Effector memory CD4-positive, alpha-beta T cell (primary cell): ENCODE measurements around the gene MEX3D.

Experiments used
- DNase-seq, 3 donors: peaks; one replicate each; pipeline ENCODE4 v3.0.0-alpha.2; 2020
- H3K27ac ChIP-seq: 2 replicates; pipeline ENCODE4 v1.7.0; 2013; ENCODE audit warnings: mild to moderate bottlenecking, low read length, moderate library complexity; ENCODE audit not compliant: insufficient read depth, poor library complexity, severe bottlenecking
- H3K27me3 ChIP-seq: replicated peaks from 2 replicates; pipeline ENCODE4 v1.7.0; 2013; ENCODE audit warnings: mild to moderate bottlenecking, low read length; ENCODE audit not compliant: insufficient read depth, control insufficient read depth, poor library complexity, severe bottlenecking
- H3K36me3 ChIP-seq: 2 replicates; pipeline ENCODE4 v1.7.0; 2013; ENCODE audit warnings: mild to moderate bottlenecking, low read length, moderate library complexity; ENCODE audit not compliant: control insufficient read depth, insufficient read depth
- H3K4me1 ChIP-seq: 2 replicates; pipeline ENCODE4 v1.7.0; 2013; ENCODE audit warnings: low read length, mild to moderate bottlenecking; ENCODE audit not compliant: control insufficient read depth, insufficient read depth, poor library complexity, severe bottlenecking
- H3K4me3 ChIP-seq: 2 replicates; pipeline ENCODE4 v1.7.0; 2013; ENCODE audit warnings: low read length, low read depth, mild to moderate bottlenecking; ENCODE audit not compliant: insufficient read depth, poor library complexity, severe bottlenecking
- H3K9me3 ChIP-seq: 2 replicates; pipeline ENCODE4 v1.7.0; 2013; ENCODE audit warnings: mild to moderate bottlenecking, low read length, moderate library complexity; ENCODE audit not compliant: control insufficient read depth

MEX3D gene

GRCh38 chr19:1526066-1526778 lies 41.9 kb downstream of the MEX3D start:
- H3K9me3 ChIP-seq, result no peaks in the 10 kb centered on the region
- no peaks in the 10 kb centered on the region for H3K4me1 ChIP-seq
- DNase-seq, result no peak
- H3K27me3 ChIP-seq, result peaks cover 18% of the 10 kb centered on the region
- no peak overlapping the region for H3K27ac ChIP-seq
- H3K36me3 ChIP-seq, result no peaks in the 10 kb centered on the region
- H3K4me3 ChIP-seq, result no peak overlapping the region

GRCh38 chr19:1525343-1525742 lies 42.8 kb downstream of the MEX3D start:
- peaks cover 18% of the 10 kb centered on the region for H3K27me3 ChIP-seq
- DNase-seq, result no peak
- no peak overlapping the region for H3K4me3 ChIP-seq
- H3K4me1 ChIP-seq, result no peaks in the 10 kb centered on the region
- no peaks in the 10 kb centered on the region for H3K36me3 ChIP-seq
- H3K27ac ChIP-seq, result no peak overlapping the region
- no peaks in the 10 kb centered on the region for H3K9me3 ChIP-seq

DNA sequence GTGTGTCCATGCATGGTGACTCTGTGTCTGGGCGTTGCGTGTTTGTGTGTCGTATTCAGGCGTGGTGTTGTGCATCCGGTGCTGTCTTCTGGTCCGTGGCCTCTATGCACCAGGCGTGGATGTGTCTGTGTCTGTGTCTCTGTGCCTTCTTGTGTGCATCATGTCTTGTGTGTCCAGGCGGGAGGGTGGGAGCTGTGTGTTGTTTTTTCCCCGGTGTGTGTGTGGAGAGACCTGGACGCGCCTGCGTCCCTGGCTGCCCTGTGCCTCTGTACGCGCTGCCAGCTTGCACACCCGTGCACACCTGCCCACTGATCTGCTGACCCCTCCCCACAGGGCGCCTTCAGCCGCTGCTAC lies 43.2 kb downstream of the MEX3D start:
- Histone ChIP-seq H3K4me3 (no peak overlapping the region), H3K36me3 (no peaks in the 10 kb centered on the region), H3K9me3 (no peaks in the 10 kb centered on the region), H3K27ac (no peak overlapping the region), H3K4me1 (no peaks in the 10 kb centered on the region), H3K27me3 (peaks cover 18% of the 10 kb centered on the region)
- no peak for DNase-seq

- Histone ChIP-seq H3K27me3 (peaks cover 18% of the 10 kb centered on the region), H3K4me1 (no peaks in the 10 kb centered on the region), H3K27ac (no peak overlapping the region), H3K9me3 (no peaks in the 10 kb centered on the region), H3K36me3 (no peaks in the 10 kb centered on the region), H3K4me3 (no peak overlapping the region)
- DNase-seq, result no peak
These were observed 43.7 kb downstream of the MEX3D start for GRCh38 chr19:1524287-1524971.

DNA sequence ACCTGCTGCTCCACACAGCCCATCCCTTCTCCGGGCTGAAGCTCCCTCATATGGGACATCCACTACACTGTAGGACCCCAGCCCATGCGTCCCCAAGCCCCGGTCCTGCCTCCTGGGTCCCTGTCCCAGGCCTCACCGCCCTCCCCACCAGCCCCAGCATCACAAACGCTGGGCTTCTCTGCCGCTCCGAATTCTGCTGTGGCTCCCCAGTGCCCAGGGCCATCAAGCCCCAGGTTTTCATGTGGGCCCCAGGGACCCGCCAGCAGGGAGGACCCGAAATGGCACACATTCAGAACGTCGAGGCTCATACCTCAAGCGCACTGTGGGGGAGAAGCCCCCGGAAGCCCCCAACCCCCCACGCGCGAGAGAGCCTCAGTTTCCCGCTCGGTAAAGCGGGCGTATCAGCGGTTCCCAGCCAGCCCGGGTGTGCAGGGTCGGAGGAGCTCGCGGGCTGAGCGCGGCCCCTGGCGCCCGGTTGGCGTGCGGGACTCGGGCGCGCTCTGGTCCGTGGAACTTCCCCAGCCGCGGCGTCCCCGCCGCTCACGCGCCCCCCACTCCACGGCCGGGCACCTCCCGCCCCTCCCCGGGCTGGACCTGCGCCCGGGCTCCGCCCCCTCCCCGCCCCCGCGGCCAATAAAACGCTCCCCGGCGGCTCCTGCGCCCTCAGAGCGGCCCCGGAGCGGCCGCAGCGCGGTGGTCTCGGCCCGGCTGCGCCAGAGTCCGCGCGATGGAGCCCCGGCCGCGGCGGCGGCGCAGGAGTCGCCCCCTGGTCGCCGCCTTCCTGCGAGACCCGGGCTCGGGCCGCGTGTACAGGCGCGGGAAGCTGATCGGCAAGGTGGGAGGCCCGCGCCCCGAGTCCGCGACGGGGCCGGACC lies 44.5 kb downstream of the MEX3D start, which contains the start of gene PLK5:
TSS of gene PLK5 (plus strand) at position 666 of the 875 bp plus-strand sequence. CDS start 2,920 bp downstream, outside the sequence.
- no peak within 1 kb of the TSS for H3K4me3 ChIP-seq
- H3K27me3 ChIP-seq, result peaks cover 18% of the 10 kb centered on the region
- H3K9me3 ChIP-seq, result no peaks in the 10 kb centered on the region
- H3K4me1 ChIP-seq, result no peaks in the 10 kb centered on the region
- H3K36me3 ChIP-seq, result no peaks in the 10 kb centered on the region
- H3K27ac ChIP-seq, result no peak within 1 kb of the TSS
- DNase-seq, result no peak

DNA sequence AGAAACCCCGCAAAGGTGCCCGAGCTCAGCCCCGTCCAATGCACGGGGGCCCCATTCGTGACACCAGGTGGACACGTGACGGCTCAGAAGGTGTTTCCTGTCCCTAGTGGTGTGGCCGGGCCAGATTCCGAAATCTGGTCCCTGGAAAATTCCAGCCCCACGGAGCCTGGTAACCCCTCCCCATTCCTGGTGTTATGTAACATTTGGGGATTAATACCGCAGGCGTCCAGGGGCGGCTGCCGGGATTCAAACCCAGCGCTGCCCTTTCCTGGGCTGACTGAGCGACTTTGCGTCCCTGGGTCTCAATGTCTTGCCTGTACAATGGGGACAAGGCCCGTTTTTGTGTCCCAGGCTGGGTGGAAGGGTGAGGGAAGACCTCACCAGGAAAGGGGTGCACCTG lies 45.3 kb downstream of the MEX3D start:
- peaks cover 18% of the 10 kb centered on the region for H3K27me3 ChIP-seq
- H3K9me3 ChIP-seq, result no peaks in the 10 kb centered on the region
- H3K4me3 ChIP-seq, result no peak overlapping the region
- no peak overlapping the region for H3K27ac ChIP-seq
- H3K36me3 ChIP-seq, result no peaks in the 10 kb centered on the region
- H3K4me1 ChIP-seq, result no peaks in the 10 kb centered on the region
- no peak for DNase-seq

DNA sequence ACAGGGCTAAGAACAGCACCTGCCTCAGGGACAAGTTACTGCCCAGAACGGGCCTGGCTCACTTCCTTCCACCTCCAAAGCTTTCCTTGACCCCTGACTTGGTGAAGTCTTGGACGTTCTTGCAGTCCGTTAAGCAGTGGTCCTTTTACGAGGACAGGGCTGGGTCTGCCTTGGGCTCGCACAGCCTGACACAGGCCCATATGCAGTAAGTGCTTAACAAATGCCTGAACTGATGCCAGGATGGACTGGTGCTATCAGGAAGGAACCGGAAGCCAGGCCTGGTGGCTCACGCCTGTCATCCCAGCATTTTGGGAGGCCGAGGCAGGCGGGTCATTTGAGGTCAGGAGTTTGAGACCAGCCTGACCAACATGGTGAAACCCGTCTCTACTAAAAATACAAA lies 46.1 kb downstream of the MEX3D start:
- DNase-seq, result no peak
- Histone ChIP-seq H3K27ac (no peak overlapping the region), H3K36me3 (no peaks in the 10 kb centered on the region), H3K9me3 (no peaks in the 10 kb centered on the region), H3K27me3 (peaks cover 18% of the 10 kb centered on the region), H3K4me1 (no peaks in the 10 kb centered on the region), H3K4me3 (no peak overlapping the region)

GRCh38 chr19:1521636-1522035 lies 46.5 kb downstream of the MEX3D start:
- peaks cover 18% of the 10 kb centered on the region for H3K27me3 ChIP-seq
- H3K9me3 ChIP-seq, result no peaks in the 10 kb centered on the region
- H3K27ac ChIP-seq, result no peak overlapping the region
- H3K4me1 ChIP-seq, result no peaks in the 10 kb centered on the region
- H3K4me3 ChIP-seq, result no peak overlapping the region
- H3K36me3 ChIP-seq, result no peaks in the 10 kb centered on the region
- DNase-seq, result no peak

GRCh38 chr19:1520203-1520780 lies 47.8 kb downstream of the MEX3D start:
- Histone ChIP-seq H3K4me3 (no peak overlapping the region), H3K36me3 (no peaks in the 10 kb centered on the region), H3K9me3 (no peaks in the 10 kb centered on the region), H3K27me3 (peaks cover 8% of the 10 kb centered on the region), H3K27ac (no peak overlapping the region), H3K4me1 (no peaks in the 10 kb centered on the region)
- no peak for DNase-seq
